PC-3 (cell line): ENCODE data around the gene NSL1. TPM values are rescaled to one million over a fixed set of nuclear protein-coding genes. Genes with fewer than 3 reads are reported as not detected.
A peak's percentile ranks its signal among the peaks of the same experiment; 100 is the strongest.

ENCODE experiments used
- ATAC-seq: fragments of 200-7000 bp; cut with Tn5 transposase; 2 replicates; pipeline ENCODE4 v1.9.1; 2020; ENCODE audit warnings: mild to moderate bottlenecking, moderate library complexity
- BruUV-seq: library from RNA; stranded (reverse); fragments of 400-500 nt; replicated peaks from 2 replicates; lab custom pipeline; 2021; lab: Mats Ljungman, UMichigan
- CTCF ChIA-PET: fragments of 300-600 bp; sonication (Branson Sonifier 250); formaldehyde crosslinking; loops from one replicate; lab custom pipeline; 2022; ENCODE audit warnings: antibody characterized with exemption; lab: Charles Lee
- POLR2A ChIA-PET: fragments of 300-600 bp; sonication (Branson Sonifier 250); formaldehyde crosslinking; loops from one replicate; lab custom pipeline; 2022; ENCODE audit warnings: antibody characterized with exemption; ENCODE audit not compliant: unreplicated experiment; lab: Charles Lee
- DNase-seq: peaks from one replicate; pipeline ENCODE4 v3.0.0-alpha.2; 2015
- H2AFZ ChIP-seq: fragments of 300-600 bp; sonication (generic); 2 replicates; pipeline ENCODE4 v1.6.0; 2016; ENCODE audit warnings: antibody characterized with exemption, low read length
- H3F3A ChIP-seq: fragments of 300-600 bp; sonication (generic); one replicate; pipeline ENCODE4 v1.6.0; 2017; ENCODE audit warnings: antibody characterized with exemption, low read length, control low read depth, mild to moderate bottlenecking; ENCODE audit not compliant: unreplicated experiment
- H3K27ac ChIP-seq: fragments of 300-600 bp; sonication (generic); 2 replicates; pipeline ENCODE4 v1.5.1; 2016; ENCODE audit warnings: mild to moderate bottlenecking, low read length
- H3K27me3 ChIP-seq: fragments of 300-600 bp; sonication (generic); 2 replicates; pipeline ENCODE4 v1.6.1; 2016; ENCODE audit warnings: low read length, mixed read lengths
- H3K36me3 ChIP-seq: fragments of 300-600 bp; sonication (generic); 2 replicates; pipeline ENCODE4 v1.6.1; 2016; ENCODE audit warnings: low read depth, mixed run types, low read length, mixed read lengths
- H3K4me1 ChIP-seq: fragments of 300-600 bp; sonication (generic); 2 replicates; pipeline ENCODE4 v1.5.1; 2016; ENCODE audit warnings: low read length; ENCODE audit not compliant: insufficient read depth
- H3K4me2 ChIP-seq: fragments of 300-600 bp; sonication (generic); 2 replicates; pipeline ENCODE4 v1.6.0; 2016; ENCODE audit warnings: low read length
- H3K4me3 ChIP-seq: fragments of 300-600 bp; sonication (generic); 2 replicates; pipeline ENCODE4 v1.5.1; 2016; ENCODE audit warnings: mild to moderate bottlenecking, low read length, mixed read lengths
- H3K79me2 ChIP-seq: fragments of 300-600 bp; sonication (generic); 2 replicates; pipeline ENCODE4 v1.6.1; 2017; ENCODE audit warnings: low read length, mixed read lengths
- H3K9ac ChIP-seq: fragments of 300-600 bp; sonication (generic); 2 replicates; pipeline ENCODE4 v1.6.0; 2016; ENCODE audit warnings: mild to moderate bottlenecking, low read length
- H3K9me2 ChIP-seq: fragments of 300-600 bp; sonication (generic); replicated peaks from 2 replicates; pipeline ENCODE4 v1.6.1; 2016; ENCODE audit warnings: mixed run types, low read length, mixed read lengths
- H3K9me3 ChIP-seq: fragments of 300-600 bp; sonication (generic); 2 replicates; pipeline ENCODE4 v1.6.1; 2016; ENCODE audit warnings: low read length, mixed read lengths
- H4K20me1 ChIP-seq: fragments of 300-600 bp; sonication (generic); 2 replicates; pipeline ENCODE4 v1.6.1; 2016; ENCODE audit warnings: low read length, mixed read lengths
- CTCF ChIP-seq: fragments of 300-600 bp; sonication (generic); conservative IDR thresholded peaks from 2 replicates; pipeline ENCODE4 v1.5.1; 2017; ENCODE audit warnings: antibody characterized with exemption, low read depth, mild to moderate bottlenecking, low read length
- EZH2 ChIP-seq: fragments of 300-600 bp; sonication (generic); IDR thresholded peaks from one replicate; pipeline ENCODE4 v1.6.1; 2017; ENCODE audit warnings: antibody characterized with exemption, mild to moderate bottlenecking, low read length; ENCODE audit not compliant: unreplicated experiment
- EZH2phosphoT487 ChIP-seq: fragments of 300-600 bp; sonication (generic); IDR thresholded peaks from 2 replicates; pipeline ENCODE4 v1.6.1; 2018; ENCODE audit warnings: mild to moderate bottlenecking, antibody characterized with exemption, low read length, borderline replicate concordance
- intact Hi-C: fragments of 100-400 bp; cut with micrococcal nuclease; formaldehyde crosslinking; loops from 2 replicates; pipeline ENCODE4 v1.9.0; 2023
- total RNA-seq: library from RNA; depleted of rRNA; stranded (reverse); fragments of >200 nt; gene quantifications from 2 replicates; pipeline ENCODE4 v1.2.3, GENCODE V29; 2014

Gene NSL1
- total RNA-seq, 1 experiment from 2014 or later = 56.1 TPM

- H3K27me3 ChIP-seq = peaks cover 43% of the 10 kb centered on the region
Observed at GRCh38 chr1:212692774-212693644, 98.6 kb downstream of the NSL1 start.

GRCh38 chr1:212691561-212692071 lies 100.0 kb downstream of the NSL1 start:
- Histone ChIP-seq H4K20me1 (no peaks in the 10 kb centered on the region), H3K4me1 (peaks cover 4% of the 10 kb centered on the region; the same call in 1 of the 2 replicates), H3K27me3 (peaks cover 29% of the 10 kb centered on the region), H3K27ac (no peak overlapping the region), H3F3A (no peaks in the 10 kb centered on the region), H3K79me2 (no peaks in the 10 kb centered on the region), H3K4me2 (no peak overlapping the region), H3K9me2 (no peaks in the 10 kb centered on the region), H3K9ac (no peak overlapping the region), H3K4me3 (no peak overlapping the region), H3K9me3 (no peaks in the 10 kb centered on the region), H3K36me3 (no peaks in the 10 kb centered on the region), H2AFZ (no peak overlapping the region)
- CTCF ChIA-PET = no interaction called here
- BruUV-seq = no TSS peak
- DNase-seq (no peak), ATAC-seq (no peak)
- POLR2A ChIA-PET = no interaction called here
- TF ChIP-seq CTCF (no peak), EZH2 (no peak), EZH2phosphoT487 (no peak)
- intact Hi-C loops = no loop called here

More at GRCh38 chr1:212692774-212693644, 98.6 kb downstream of the NSL1 start:
- DNase-seq = peak; percentile 91
- Histone ChIP-seq H3K4me1 (peaks cover 4% of the 10 kb centered on the region; the same call in 1 of the 2 replicates), H2AFZ (no peak overlapping the region), H3K9ac (no peak overlapping the region), H3F3A (no peaks in the 10 kb centered on the region), H3K9me3 (no peaks in the 10 kb centered on the region), H4K20me1 (no peaks in the 10 kb centered on the region), H3K4me3 (no peak overlapping the region), H3K36me3 (no peaks in the 10 kb centered on the region), H3K4me2 (0 out of 2 replicates have a peak overlapping the region, but pooled peaks have one; percentile 11), H3K9me2 (no peaks in the 10 kb centered on the region), H3K27ac (no peak overlapping the region), H3K79me2 (no peaks in the 10 kb centered on the region)
- ChIA-PET POLR2A (no interaction called here), CTCF (interaction anchor here (0.6 kb wide), 1 partner anchor 28 kb away, joined by 3 read pairs; no protein-coding TSS in a partner anchor)
- ATAC-seq = peak; percentile 87
- no peak for TF ChIP-seq EZH2phosphoT487
- TF ChIP-seq CTCF = no peak
- no peak for TF ChIP-seq EZH2
- intact Hi-C loops = no loop called here
- no TSS peak for BruUV-seq
